Caco-2 (cell line): ENCODE results near the gene GPR142. TPM values are rescaled to one million over a fixed set of nuclear protein-coding genes. Genes with fewer than 3 reads are reported as not detected.

Experiments
- BruUV-seq: library from RNA; stranded (reverse); fragments of 400-500 nt; replicated peaks from 2 replicates; lab custom pipeline; 2021; lab: Mats Ljungman, UMichigan
- CTCF ChIA-PET: fragments of 300-600 bp; sonication (Branson Sonifier 250); formaldehyde crosslinking; loops from one replicate; lab custom pipeline; 2022; ENCODE audit warnings: antibody characterized with exemption; lab: Charles Lee
- POLR2A ChIA-PET: fragments of 300-600 bp; sonication (Branson Sonifier 250); formaldehyde crosslinking; loops from one replicate; lab custom pipeline; 2022; ENCODE audit warnings: antibody characterized with exemption; lab: Charles Lee
- DNase-seq, 2 experiments: peaks; one replicate each; pipeline versions ENCODE4 v3.0.0 to v3.0.0-alpha.2; 2020 to 2022
- H3K27me3 ChIP-seq: replicated peaks from 2 replicates; pipeline ENCODE4 v1.6.0; 2011; ENCODE audit warnings: low read length; ENCODE audit not compliant: control insufficient read depth, insufficient read depth
- H3K36me3 ChIP-seq: 2 replicates; pipeline ENCODE4 v1.5.1; 2011; ENCODE audit warnings: low read length; ENCODE audit not compliant: control insufficient read depth, insufficient read depth
- H3K4me1 ChIP-seq: fragments of 250-450 bp; sonication (Bioruptor Pico); 2 replicates; pipeline ENCODE4 v1.5.1; 2020; ENCODE audit warnings: mild to moderate bottlenecking
- H3K4me3 ChIP-seq: 2 replicates; pipeline ENCODE4 v1.5.1; 2011; ENCODE audit warnings: low read depth, mild to moderate bottlenecking, control low read depth, low read length
- H3K9me3 ChIP-seq: fragments of 250-450 bp; sonication (Bioruptor Pico); 2 replicates; pipeline ENCODE4 v1.5.1; 2020; ENCODE audit warnings: mild to moderate bottlenecking, moderate library complexity
- H3K27ac Mint-ChIP-seq: one replicate; pipeline ENCODE4 v1.8.0; 2022; ENCODE audit warnings: mixed read lengths; ENCODE audit not compliant: unreplicated experiment
- H3K27me3 Mint-ChIP-seq: one replicate; pipeline ENCODE4 v1.8.0; 2022; ENCODE audit warnings: mixed read lengths; ENCODE audit not compliant: insufficient read depth, unreplicated experiment
- H3K36me3 Mint-ChIP-seq: one replicate; pipeline ENCODE4 v1.8.0; 2022; ENCODE audit warnings: mild to moderate bottlenecking, mixed read lengths; ENCODE audit not compliant: insufficient read depth, unreplicated experiment
- H3K4me1 Mint-ChIP-seq: one replicate; pipeline ENCODE4 v1.8.0; 2022; ENCODE audit warnings: low read depth, mixed read lengths; ENCODE audit not compliant: unreplicated experiment
- H3K4me3 Mint-ChIP-seq: one replicate; pipeline ENCODE4 v1.8.0; 2022; ENCODE audit warnings: mild to moderate bottlenecking, moderate library complexity, mixed read lengths; ENCODE audit not compliant: unreplicated experiment
- H3K9me3 Mint-ChIP-seq: one replicate; pipeline ENCODE4 v1.8.0; 2022; ENCODE audit warnings: mixed read lengths; ENCODE audit not compliant: unreplicated experiment
- CTCF ChIP-seq, 2 experiments: fragments of 200-600 bp in 1 of 2; IDR thresholded peaks; 1 replicate in 1 of 2; 2 replicates in 1 of 2; pipeline versions ENCODE4 v1.5.1 to v1.8.0; 2011 to 2022; ENCODE audit warnings: antibody characterized with exemption in 1 of 2, control low read depth in 1 of 2, inconsistent platforms in 1 of 2, low read depth in 1 of 2, low read length in 1 of 2, mild to moderate bottlenecking in 1 of 2, moderate library complexity in 1 of 2; ENCODE audit not compliant: insufficient read depth in 1 of 2, severe bottlenecking in 1 of 2, unreplicated experiment in 1 of 2
- intact Hi-C: fragments of 100-400 bp; cut with micrococcal nuclease; formaldehyde crosslinking; loops from one replicate; pipeline ENCODE4 v1.10.0; 2022; ENCODE audit not compliant: unreplicated experiment
- total RNA-seq: library from RNA; stranded (reverse); gene quantifications from 2 replicates; pipeline ENCODE4 v1.2.3, GENCODE V29; 2022

Gene GPR142
- total RNA-seq, 1 experiment from 2014 or later: not detected

- ChIA-PET CTCF (no interaction called here), POLR2A (no interaction called here)
- no peak for DNase-seq
- Histone ChIP-seq H3K27me3 (no peaks in the 10 kb centered on the region), H3K4me1 (no peaks in the 10 kb centered on the region), H3K36me3 (no peaks in the 10 kb centered on the region), H3K9me3 (no peaks in the 10 kb centered on the region), H3K4me3 (no peak overlapping the region)
- H3K9me3 Mint-ChIP-seq: no peaks in the 10 kb centered on the region
- H3K4me1 Mint-ChIP-seq: no peaks in the 10 kb centered on the region
- no peak overlapping the region for H3K4me3 Mint-ChIP-seq
- TF ChIP-seq CTCF (IDR thresholded peaks at IDR 0.05; ENCODE audit: insufficient read depth in 1 of 2, low read depth in 1 of 2, low read length in 1 of 2, severe bottlenecking in 1 of 2, unreplicated experiment in 1 of 2): no peak
- H3K27ac Mint-ChIP-seq: no peak overlapping the region
- intact Hi-C loops: no loop called here
- no TSS peak for BruUV-seq
- H3K27me3 Mint-ChIP-seq: peaks cover 10% of the 10 kb centered on the region
- H3K36me3 Mint-ChIP-seq: no peaks in the 10 kb centered on the region
Measured at GRCh38 chr17:74343121-74343520, 24.2 kb upstream of the GPR142 start.

GRCh38 chr17:74343526-74344284 is 23.6 kb upstream of the GPR142 start:
- BruUV-seq: no TSS peak
- no peak for DNase-seq
- TF ChIP-seq CTCF (IDR thresholded peaks at IDR 0.05; ENCODE audit: insufficient read depth in 1 of 2, low read depth in 1 of 2, low read length in 1 of 2, severe bottlenecking in 1 of 2, unreplicated experiment in 1 of 2): no peak
- Mint-ChIP-seq H3K4me1 (peaks cover 2% of the 10 kb centered on the region), H3K36me3 (no peaks in the 10 kb centered on the region), H3K4me3 (no peak overlapping the region), H3K27ac (no peak overlapping the region), H3K9me3 (no peaks in the 10 kb centered on the region), H3K27me3 (peaks cover 15% of the 10 kb centered on the region)
- intact Hi-C loops: no loop called here
- ChIA-PET CTCF (no interaction called here), POLR2A (no interaction called here)
- H3K36me3 ChIP-seq: no peaks in the 10 kb centered on the region
- H3K4me3 ChIP-seq: no peak overlapping the region
- H3K9me3 ChIP-seq: no peaks in the 10 kb centered on the region
- H3K4me1 ChIP-seq: no peaks in the 10 kb centered on the region
- H3K27me3 ChIP-seq: no peaks in the 10 kb centered on the region

GRCh38 chr17:74344658-74345057 is 22.6 kb upstream of the GPR142 start:
- no peaks in the 10 kb centered on the region for H3K36me3 ChIP-seq
- H3K27me3 Mint-ChIP-seq: peaks cover 18% of the 10 kb centered on the region
- DNase-seq: no peak
- H3K27ac Mint-ChIP-seq: peak overlapping the region; percentile 39
- no peak overlapping the region for H3K4me3 Mint-ChIP-seq
- intact Hi-C loops: no loop called here
- TF ChIP-seq CTCF (IDR thresholded peaks at IDR 0.05; ENCODE audit: insufficient read depth in 1 of 2, low read depth in 1 of 2, low read length in 1 of 2, severe bottlenecking in 1 of 2, unreplicated experiment in 1 of 2): no peak
- H3K36me3 Mint-ChIP-seq: no peaks in the 10 kb centered on the region
- BruUV-seq: no TSS peak
- CTCF ChIA-PET: interaction anchor here (1.9 kb wide), 1 partner anchor 35 kb away, joined by 4 read pairs; no protein-coding TSS in a partner anchor
- peaks cover 6% of the 10 kb centered on the region for H3K4me1 Mint-ChIP-seq
- no peaks in the 10 kb centered on the region for H3K4me1 ChIP-seq
- POLR2A ChIA-PET: no interaction called here
- no peak overlapping the region for H3K4me3 ChIP-seq
- no peaks in the 10 kb centered on the region for H3K9me3 ChIP-seq
- no peaks in the 10 kb centered on the region for H3K9me3 Mint-ChIP-seq
- H3K27me3 ChIP-seq: no peaks in the 10 kb centered on the region
